H1 (cell line): Measurements from ENCODE around the gene SFMBT2.

Source experiments
- CBX5 ChIP-seq: fragments of 300-800, 300-1000 bp; sonication (generic); IDR thresholded peaks from 2 replicates; pipeline ENCODE4 v1.7.1; 2016; ENCODE audit warnings: antibody characterized with exemption, low read length, low read depth
- CTCF ChIP-seq, 3 experiments: IDR thresholded peaks; 1 replicate in 2 of 3; 2 replicates in 1 of 3; pipeline versions ENCODE4 v1.5.1 to v1.6.1; 2011; ENCODE audit warnings: low read length in 3 of 3, mild to moderate bottlenecking in 3 of 3, inconsistent platforms in 2 of 3, low read depth in 1 of 3, moderate library complexity in 1 of 3; ENCODE audit not compliant: insufficient read depth in 1 of 3; ENCODE audit errors: control extremely low read depth in 1 of 3
- EZH2 ChIP-seq: fragments of 200-600 bp; sonication (generic); IDR thresholded peaks from 2 replicates; pipeline ENCODE4 v1.7.1; 2012; ENCODE audit warnings: low read depth, mild to moderate bottlenecking, moderate library complexity, low read length, inconsistent platforms; ENCODE audit not compliant: severe bottlenecking
- KDM5A ChIP-seq: fragments of 200-600 bp; IDR thresholded peaks from 2 replicates; pipeline ENCODE4 v1.7.1; 2012; ENCODE audit warnings: mild to moderate bottlenecking, low read length, inconsistent platforms, mixed read lengths
- POLR2A ChIP-seq, 2 experiments: IDR thresholded peaks; 1 replicate in 1 of 2; 2 replicates in 1 of 2; pipeline ENCODE4 v1.6.1; 2011; ENCODE audit warnings: low read depth in 2 of 2, low read length in 2 of 2, mild to moderate bottlenecking in 2 of 2; ENCODE audit errors: control extremely low read depth in 1 of 2
- POLR2AphosphoS5 ChIP-seq: IDR thresholded peaks from 2 replicates; pipeline ENCODE4 v1.6.1; 2011; ENCODE audit warnings: low read depth, low read length
- SIN3A ChIP-seq, 2 experiments: IDR thresholded peaks in 1 of 2; conservative IDR thresholded peaks in 1 of 2; 2 replicates each; pipeline ENCODE4 v1.6.1; 2011 to 2012; ENCODE audit warnings: low read length in 2 of 2, improper control_type of control experiment in 1 of 2, low read depth in 1 of 2, mild to moderate bottlenecking in 1 of 2
- TAF1 ChIP-seq: IDR thresholded peaks from 2 replicates; pipeline ENCODE4 v1.6.1; 2011; ENCODE audit warnings: mild to moderate bottlenecking, low read depth, low read length
- ZNF274 ChIP-seq: IDR thresholded peaks from 2 replicates; pipeline ENCODE4 v1.7.0; 2012; ENCODE audit warnings: low read length, borderline replicate concordance; ENCODE audit errors: extremely low read depth

GRCh38 chr10:7179536-7179935, 231.3 kb downstream of the SFMBT2 start:
- TF ChIP-seq POLR2AphosphoS5 = no peak
- TF ChIP-seq CTCF (IDR thresholded peaks at IDR 0.05; ENCODE audit: control extremely low read depth in 1 of 3, insufficient read depth in 1 of 3, low read depth in 1 of 3, low read length in 3 of 3) = no peak
- TF ChIP-seq ZNF274 = no peak
- no peak for TF ChIP-seq CBX5
- no peak for TF ChIP-seq EZH2
- no peak for TF ChIP-seq POLR2A (IDR thresholded peaks at IDR 0.05; ENCODE audit: control extremely low read depth in 1 of 2, low read depth in 2 of 2, low read length in 2 of 2)
- TF ChIP-seq KDM5A = no peak
- no peak for TF ChIP-seq SIN3A (conservative IDR thresholded peaks at IDR 0.05 in 1 of 2, IDR thresholded peaks at IDR 0.05 in 1 of 2; ENCODE audit: low read depth in 1 of 2, low read length in 2 of 2)
- TF ChIP-seq TAF1 = no peak
